ENCODE measurements around the gene ATP11A. TPM values are rescaled to one million over a fixed set of nuclear protein-coding genes. Genes with fewer than 3 reads are reported as not detected.

Gene ATP11A
- total and polyA plus RNA-seq, 10 of the 15 experiments (the other 5 are each of a cell fraction or from before 2014, with no cell fraction given) = 1.4 to 69.6 (median 14.4) TPM

- TF ChIP-seq, protein P1, sequence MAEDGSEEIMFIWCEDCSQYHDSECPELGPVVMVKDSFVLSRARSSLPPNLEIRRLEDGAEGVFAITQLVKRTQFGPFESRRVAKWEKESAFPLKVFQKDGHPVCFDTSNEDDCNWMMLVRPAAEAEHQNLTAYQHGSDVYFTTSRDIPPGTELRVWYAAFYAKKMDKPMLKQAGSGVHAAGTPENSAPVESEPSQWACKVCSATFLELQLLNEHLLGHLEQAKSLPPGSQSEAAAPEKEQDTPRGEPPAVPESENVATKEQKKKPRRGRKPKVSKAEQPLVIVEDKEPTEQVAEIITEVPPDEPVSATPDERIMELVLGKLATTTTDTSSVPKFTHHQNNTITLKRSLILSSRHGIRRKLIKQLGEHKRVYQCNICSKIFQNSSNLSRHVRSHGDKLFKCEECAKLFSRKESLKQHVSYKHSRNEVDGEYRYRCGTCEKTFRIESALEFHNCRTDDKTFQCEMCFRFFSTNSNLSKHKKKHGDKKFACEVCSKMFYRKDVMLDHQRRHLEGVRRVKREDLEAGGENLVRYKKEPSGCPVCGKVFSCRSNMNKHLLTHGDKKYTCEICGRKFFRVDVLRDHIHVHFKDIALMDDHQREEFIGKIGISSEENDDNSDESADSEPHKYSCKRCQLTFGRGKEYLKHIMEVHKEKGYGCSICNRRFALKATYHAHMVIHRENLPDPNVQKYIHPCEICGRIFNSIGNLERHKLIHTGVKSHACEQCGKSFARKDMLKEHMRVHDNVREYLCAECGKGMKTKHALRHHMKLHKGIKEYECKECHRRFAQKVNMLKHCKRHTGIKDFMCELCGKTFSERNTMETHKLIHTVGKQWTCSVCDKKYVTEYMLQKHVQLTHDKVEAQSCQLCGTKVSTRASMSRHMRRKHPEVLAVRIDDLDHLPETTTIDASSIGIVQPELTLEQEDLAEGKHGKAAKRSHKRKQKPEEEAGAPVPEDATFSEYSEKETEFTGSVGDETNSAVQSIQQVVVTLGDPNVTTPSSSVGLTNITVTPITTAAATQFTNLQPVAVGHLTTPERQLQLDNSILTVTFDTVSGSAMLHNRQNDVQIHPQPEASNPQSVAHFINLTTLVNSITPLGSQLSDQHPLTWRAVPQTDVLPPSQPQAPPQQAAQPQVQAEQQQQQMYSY (CRISPR knock-in tag; IDR thresholded peaks at IDR 0.05) = no peak
- TF ChIP-seq RB1 (IDR thresholded peaks at IDR 0.05; ENCODE audit: borderline replicate concordance) = no peak
Observed at GRCh38 chr13:112744168-112745021, 54.6 kb downstream of the ATP11A start (continued).

DNA sequence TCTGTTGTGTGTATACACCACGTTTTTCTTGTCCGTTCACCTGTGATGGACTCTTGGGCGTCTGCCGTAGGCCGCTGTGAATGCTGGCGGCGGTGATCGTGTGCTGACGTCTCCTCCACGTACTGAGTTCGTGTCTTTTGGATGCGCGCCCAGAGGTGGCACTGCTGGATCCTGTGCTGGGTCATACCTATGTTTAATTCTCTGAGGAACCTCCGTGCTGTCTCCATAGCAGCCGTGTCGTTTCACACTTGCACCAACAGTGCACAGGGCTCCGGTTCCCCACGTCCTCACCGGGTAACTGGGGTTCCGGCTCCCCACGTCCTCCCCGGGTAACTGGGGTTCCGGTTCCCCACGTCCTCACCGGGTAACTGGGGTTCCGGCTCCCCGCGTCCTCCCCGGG, 56.2 kb downstream of the ATP11A start:
- no peak for FAIRE-seq
- ChIA-PET CTCF (no interaction called here), POLR2A (no interaction called here), SMC1A (ENCODE audit: uncharacterized antibody, unreplicated experiment) (interaction anchor here (1.2 kb wide), 2 partner anchors 52 to 84 kb away, joined by 3 read pairs; no protein-coding TSS in a partner anchor), RAD21 (ENCODE audit: unreplicated experiment) (no interaction called here)
- peaks cover 6% of the 10 kb centered on the region for H3K79me2 ChIP-seq (ENCODE audit: control insufficient read depth, insufficient read depth, low read length)
- H3K4me2 ChIP-seq (ENCODE audit: control insufficient read depth, insufficient read depth) = no peak overlapping the region
- H4K20me1 ChIP-seq (ENCODE audit: control insufficient read depth, insufficient read depth) = no peaks in the 10 kb centered on the region
- no peak overlapping the region for H3K4me3 ChIP-seq
- H3K27ac ChIP-seq (ENCODE audit: control insufficient read depth, insufficient read depth) = no peak overlapping the region
- H3K27me3 ChIP-seq (replicated peaks in 1 of 2; ENCODE audit: control insufficient read depth in 2 of 2, insufficient read depth in 2 of 2, low read length in 1 of 2) = no peaks in the 10 kb centered on the region
- H2AFZ ChIP-seq (ENCODE audit: control insufficient read depth, low read depth, low read length) = no peak overlapping the region
- no TSS peak for BruUV-seq (replicated peaks)
- no peak for DNase-seq (ENCODE audit: low read depth, low spot score)
- H3K4me1 ChIP-seq (ENCODE audit: control insufficient read depth, insufficient read depth, low read length) = no peaks in the 10 kb centered on the region
- no peaks in the 10 kb centered on the region for H3K36me3 ChIP-seq (ENCODE audit: control insufficient read depth in 2 of 2, insufficient read depth in 2 of 2, low read length in 1 of 2)
- no peaks in the 10 kb centered on the region for H3K9me3 ChIP-seq (replicated peaks; ENCODE audit: control insufficient read depth, insufficient read depth, low read length)
- no peak overlapping the region for H3K9ac ChIP-seq (ENCODE audit: control insufficient read depth, insufficient read depth, low read length)
- ATAC-seq = no peak
- intact Hi-C loops (cut with micrococcal nuclease; ENCODE audit: unreplicated experiment) = no loop called here
- in situ Hi-C loops (cut with MboI) = no loop called here
- WGBS (ENCODE audit: insufficient coverage, insufficient replicate concordance, low lambda C conversion rate, missing lambda C conversion rate) = 97% methylated on average over 27 of the region's 29 CpGs
- TF ChIP-seq, protein P1 (CRISPR knock-in tag; IDR thresholded peaks at IDR 0.05) = no peak
- TF ChIP-seq NRF1 (conservative IDR thresholded peaks at IDR 0.05; ENCODE audit: low read depth, low read length) = no peak
- TF ChIP-seq ZBTB33 (IDR thresholded peaks at IDR 0.05) = no peak
- TF ChIP-seq TCF7 (IDR thresholded peaks at IDR 0.05; ENCODE audit: borderline replicate concordance) = no peak
- TF ChIP-seq, protein P2, sequence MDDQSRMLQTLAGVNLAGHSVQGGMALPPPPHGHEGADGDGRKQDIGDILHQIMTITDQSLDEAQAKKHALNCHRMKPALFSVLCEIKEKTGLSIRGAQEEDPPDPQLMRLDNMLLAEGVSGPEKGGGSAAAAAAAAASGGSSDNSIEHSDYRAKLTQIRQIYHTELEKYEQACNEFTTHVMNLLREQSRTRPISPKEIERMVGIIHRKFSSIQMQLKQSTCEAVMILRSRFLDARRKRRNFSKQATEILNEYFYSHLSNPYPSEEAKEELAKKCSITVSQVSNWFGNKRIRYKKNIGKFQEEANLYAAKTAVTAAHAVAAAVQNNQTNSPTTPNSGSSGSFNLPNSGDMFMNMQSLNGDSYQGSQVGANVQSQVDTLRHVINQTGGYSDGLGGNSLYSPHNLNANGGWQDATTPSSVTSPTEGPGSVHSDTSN (IDR thresholded peaks at IDR 0.05; ENCODE audit: insufficient replicate concordance, low read depth, low read length) = no peak
- TF ChIP-seq CBX3 (IDR thresholded peaks at IDR 0.05; ENCODE audit: borderline replicate concordance, low read depth) = no peak
- no peak for TF ChIP-seq SREBF2 (IDR thresholded peaks at IDR 0.05; ENCODE audit: low read length)
- no peak for TF ChIP-seq ZSCAN29 (IDR thresholded peaks at IDR 0.05)
- no peak for TF ChIP-seq MTA2 (IDR thresholded peaks at IDR 0.05; ENCODE audit: low read depth)
- TF ChIP-seq ZNF622 (IDR thresholded peaks at IDR 0.05) = no peak

All from GM12878 (cell line).